GM18520 (cell line): ENCODE measurements around the gene NPAS2.

ENCODE experiments used
- ATAC-seq: cut with Tn5 transposase; IDR thresholded peaks from one replicate; pipeline ENCODE4 v1.9.1; 2021; ENCODE audit not compliant: unreplicated experiment

NPAS2 gene

GRCh38 chr2:100938031-100939026 lies 118.4 kb downstream of the NPAS2 start:
- no peak for ATAC-seq

GRCh38 chr2:100939445-100939844 lies 119.5 kb downstream of the NPAS2 start:
- ATAC-seq: no peak

DNA sequence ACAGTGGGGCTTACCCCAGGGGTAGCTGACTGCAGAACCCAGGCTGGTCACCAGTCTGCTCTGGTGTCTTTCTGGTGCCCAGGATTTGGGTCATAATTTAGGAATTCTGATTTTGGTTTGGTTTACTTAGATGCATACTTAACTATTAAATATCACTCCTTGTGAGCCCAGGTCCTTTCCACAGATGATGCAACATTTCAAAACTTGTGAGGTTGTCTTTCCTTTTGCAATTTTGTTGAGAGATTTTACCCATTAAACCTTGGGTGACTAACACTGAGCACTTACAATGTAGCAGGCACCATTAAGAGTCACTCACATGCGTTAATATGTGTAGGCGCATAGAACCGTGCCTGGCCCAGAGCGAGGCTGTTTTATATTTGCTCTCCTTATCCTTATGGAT lies 120.3 kb downstream of the NPAS2 start:
- no peak for ATAC-seq

GRCh38 chr2:100940766-100941645 lies 121.1 kb downstream of the NPAS2 start:
- no peak for ATAC-seq

- ATAC-seq: no peak
Measured at GRCh38 chr2:100941646-100942240, 121.8 kb downstream of the NPAS2 start.

DNA sequence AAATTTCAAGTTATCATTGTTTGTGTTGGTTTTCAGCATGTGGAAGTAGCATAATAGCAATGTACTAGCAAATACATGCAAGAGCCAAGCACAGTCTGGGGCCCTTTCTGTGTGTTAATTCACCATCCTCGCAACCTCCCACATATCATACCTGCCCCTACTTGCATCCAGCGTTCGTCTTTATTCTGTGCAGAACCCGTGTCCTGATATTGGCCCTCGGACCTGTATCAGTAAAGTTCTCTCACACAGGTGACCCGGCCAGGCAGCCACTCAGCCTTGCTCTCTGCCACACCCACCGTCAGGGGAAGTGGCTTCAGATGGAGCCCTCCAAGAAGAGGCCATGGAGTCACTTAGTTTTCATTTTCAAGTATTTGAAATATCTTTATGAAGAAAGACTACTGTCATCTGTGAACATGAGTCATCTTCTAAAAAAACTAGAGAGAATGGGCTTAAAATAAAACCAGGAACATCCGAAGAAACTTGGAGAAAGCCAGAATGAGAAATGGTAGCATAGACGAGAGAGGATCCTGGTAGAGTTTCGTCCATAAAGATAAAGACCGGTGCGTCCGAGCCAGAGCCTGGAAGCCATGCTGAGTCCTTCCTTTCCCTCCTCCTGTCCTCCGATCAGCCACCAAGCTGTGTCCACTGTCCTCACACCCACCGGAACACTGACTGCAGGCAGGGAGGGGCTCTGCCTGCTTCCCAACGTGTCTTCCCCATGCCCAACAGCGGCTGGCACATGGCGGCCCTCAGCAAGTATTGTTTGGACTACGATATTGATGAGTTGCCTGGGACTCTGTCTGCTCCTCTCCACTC lies 124.9 kb downstream of the NPAS2 start:
- no peak for ATAC-seq

DNA sequence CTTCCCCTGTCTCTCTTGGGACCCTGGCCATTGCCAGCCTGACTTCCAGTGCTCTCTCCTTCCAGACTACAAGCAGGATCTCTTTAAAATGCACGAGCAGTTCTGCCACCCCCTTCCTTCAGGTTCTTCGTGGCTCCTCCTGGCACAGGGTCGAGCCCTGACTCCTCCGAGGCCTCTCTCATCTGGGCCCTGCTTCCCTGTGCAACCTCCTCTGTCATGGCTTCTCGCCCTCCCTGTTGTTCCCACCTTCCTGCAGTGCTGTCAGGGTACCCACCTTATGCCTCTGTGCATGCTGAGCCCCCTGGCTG lies 125.4 kb downstream of the NPAS2 start:
- no peak for ATAC-seq

- ATAC-seq: no peak
Measured at GRCh38 chr2:100945930-100946607, 126.1 kb downstream of the NPAS2 start.

DNA sequence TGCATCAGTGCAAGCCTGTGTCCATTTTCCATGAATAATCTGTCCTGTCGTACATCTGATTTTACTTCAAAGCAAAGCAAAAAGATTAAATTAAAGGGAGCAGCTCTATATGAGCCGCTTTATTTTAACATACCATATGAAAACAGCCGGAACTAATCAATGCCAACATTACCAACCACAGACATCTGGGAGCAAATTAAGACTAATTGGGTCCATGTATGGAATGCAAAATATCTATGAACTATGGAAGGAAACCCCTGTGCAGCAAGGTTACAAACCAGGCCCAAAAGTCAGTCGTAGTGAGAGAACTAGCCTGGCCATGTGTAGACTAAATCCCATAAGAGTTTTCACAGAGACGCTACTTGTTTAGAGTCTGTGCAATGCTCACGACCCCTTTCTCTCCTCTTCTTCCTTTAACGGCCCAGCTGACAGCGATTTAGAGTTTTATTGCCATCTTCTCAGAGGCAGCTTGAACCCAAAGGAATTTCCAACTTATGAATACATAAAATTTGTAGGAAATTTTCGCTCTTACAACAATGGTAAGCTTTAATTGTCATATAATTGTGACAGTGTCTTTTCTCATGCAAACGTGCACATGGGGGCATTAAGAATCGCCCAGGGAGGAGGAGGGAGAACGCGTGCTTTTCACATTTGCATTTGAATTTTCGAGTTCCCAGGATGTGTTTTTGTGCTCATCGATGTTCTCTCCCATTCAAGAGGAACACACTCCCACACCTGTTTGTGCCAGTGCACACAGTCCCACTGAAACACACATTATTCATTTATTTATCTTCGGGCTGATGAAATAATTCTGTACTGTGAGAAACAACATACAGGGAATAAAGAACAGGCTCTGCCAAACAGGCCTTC lies 129.2 kb downstream of the NPAS2 start:
- no peak for ATAC-seq

- ATAC-seq: no peak
Measured at GRCh38 chr2:100952512-100952911, 132.6 kb downstream of the NPAS2 start.

- ATAC-seq: no peak
Measured at GRCh38 chr2:100953406-100954043, 133.6 kb downstream of the NPAS2 start.

DNA sequence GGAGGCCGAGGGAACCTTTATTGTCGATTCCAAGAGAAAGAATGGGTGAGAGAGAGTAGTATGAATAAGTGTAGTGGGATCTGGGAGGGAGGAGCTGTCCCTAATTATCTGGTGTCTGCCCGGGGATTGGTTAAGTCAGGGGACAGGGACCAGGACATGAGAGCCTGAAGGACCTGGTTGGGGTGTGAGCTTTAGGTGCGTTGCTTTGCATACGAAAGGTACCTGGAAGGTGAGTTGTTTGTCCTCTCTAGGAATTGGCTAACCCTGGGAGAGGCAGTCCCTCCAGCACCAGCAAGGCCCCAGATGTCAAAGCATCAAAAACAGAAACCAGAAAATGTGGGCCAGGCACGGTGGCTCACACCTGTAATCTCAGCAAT lies 134.1 kb downstream of the NPAS2 start:
- no peak for ATAC-seq

- no peak for ATAC-seq
Measured at GRCh38 chr2:100955226-100955625, 135.3 kb downstream of the NPAS2 start.

DNA sequence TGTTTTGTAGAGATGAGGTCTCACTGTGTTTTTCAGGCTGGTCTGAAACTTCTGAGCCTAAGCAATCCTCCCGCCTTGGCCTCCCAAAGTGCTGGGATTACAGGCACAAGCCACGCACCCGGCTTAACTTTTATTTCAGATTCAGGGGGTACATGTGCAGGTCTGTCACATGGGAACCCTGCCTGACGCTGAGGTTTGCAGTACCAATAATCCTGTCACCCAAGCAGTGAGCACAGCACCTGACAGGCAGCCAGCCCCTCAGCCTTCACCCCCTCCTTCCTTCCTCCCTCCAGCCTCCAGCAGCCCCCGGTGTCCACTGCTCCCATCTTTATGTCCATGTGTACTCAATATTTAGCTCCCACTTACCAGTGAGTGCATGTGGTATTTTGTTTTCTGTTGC lies 136.1 kb downstream of the NPAS2 start:
- no peak for ATAC-seq

GRCh38 chr2:100957996-100958653 lies 138.2 kb downstream of the NPAS2 start:
- ATAC-seq: no peak

DNA sequence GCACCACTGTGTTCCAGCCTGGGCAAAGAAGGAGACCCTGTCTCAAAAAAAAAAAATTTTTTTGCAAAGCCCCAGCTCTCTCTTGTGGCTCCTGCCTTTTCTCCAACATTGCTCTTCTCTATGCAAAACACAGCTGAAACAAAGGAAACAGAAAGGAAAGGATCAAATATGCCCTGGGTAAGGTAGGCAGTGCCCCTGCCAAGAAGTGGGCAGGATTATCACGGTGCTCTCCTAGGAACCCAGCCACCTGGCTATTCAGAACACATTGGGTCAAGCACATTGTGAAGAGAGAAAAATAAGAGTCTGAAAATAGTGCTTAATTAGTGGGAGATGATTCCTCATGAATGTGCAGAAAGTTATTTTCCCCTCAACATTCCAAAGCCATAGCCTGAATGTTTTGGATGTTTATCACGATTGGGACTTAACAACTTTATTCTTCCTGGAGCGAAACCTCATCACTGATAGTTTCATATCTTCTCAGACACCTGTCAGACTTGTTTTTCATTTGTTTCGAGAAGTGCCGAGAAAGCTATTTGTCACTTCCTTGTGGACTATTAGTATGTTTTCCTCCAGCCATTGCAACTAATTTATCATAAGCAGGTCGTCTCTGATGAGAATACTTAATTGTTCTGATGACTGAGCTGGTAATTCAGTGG lies 139.4 kb downstream of the NPAS2 start:
- ATAC-seq: no peak

- ATAC-seq: no peak
Measured at GRCh38 chr2:100960688-100961087, 140.7 kb downstream of the NPAS2 start.
